Heart left ventricle (tissue), 13 donors: ENCODE results near the gene TBC1D8.

Experiments
- CTCF ChIP-seq, 12 donors: fragments of 200-600 bp; sonication (generic) in 4 of 12; IDR thresholded peaks; one replicate each; pipeline versions ENCODE4 v1.5.0 to v1.8.0; 2018 to 2022; ENCODE audit warnings: antibody characterized with exemption in 12 of 12, mild to moderate bottlenecking in 5 of 12
- POLR2A ChIP-seq, 2 donors: fragments of 450-650 bp; IDR thresholded peaks; one replicate each; pipeline ENCODE4 v1.6.1; 2017; ENCODE audit warnings: antibody characterized with exemption in 2 of 2, mild to moderate bottlenecking in 2 of 2, moderate library complexity in 2 of 2
- donor health status: ischemic (EF 13 %, LVEDD 7.1; RV severe dilation, severe dysfunction).
- donor health status: DM: no; HTN: yes; CAD: no.
- donor health status: DM: no; HTN: no; CAD: no.
- donor health status: ischemic (EF 25% LVEDD 6.9; RV normal size, moderate dysfunction).
- donor health status: ischemic (EF 25% LVEDD 5.7; RV mildly dilated, moderate dysfunction).
- donor health status: ischemic (EF 35%, LVEDD 5.7; RV mildly dilated, moderate dysfunction).
- donor health status: nonischemic (EF 11% LVEDD 7.7; RV severe dilation, severe dysfunction).
- donor health status: DM: yes; HTN: yes; CAD: no.
- donor health status: PGD.
- donor health status: ischemic (EF 29% LVEDD 5.4; RV normal size, mild dysfunction).
- donor health status: nonischemic (EF 23%, LVEDD 6.1; RV moderate dilation, normal function).

GRCh38 chr2:101048756-101049155, 102.4 kb downstream of the TBC1D8 start:
- no peak for TF ChIP-seq CTCF (IDR thresholded peaks at IDR 0.05)
- no peak for TF ChIP-seq POLR2A (IDR thresholded peaks at IDR 0.05)
